Activated B cell treated with CpG ODN at 0.5 μM for 24 hours (primary cell): ENCODE results near the gene TENT5A. TPM values are rescaled to one million over a fixed set of nuclear protein-coding genes. Genes with fewer than 3 reads are reported as not detected.

Experiments
- ATAC-seq: fragments of 200-7000 bp; cut with Tn5 transposase; one replicate; pipeline ENCODE4 v1.10.0; 2021; ENCODE audit warnings: low read depth, mild to moderate bottlenecking, moderate library complexity
- CTCF ChIA-PET: fragments of 350-600 bp; sonication (Branson Sonifier 250); formaldehyde crosslinking; loops from one replicate; lab custom pipeline; 2021; ENCODE audit warnings: antibody characterized with exemption; lab: Charles Lee
- POLR2A ChIA-PET: fragments of 350-600 bp; sonication (Branson Sonifier 250); formaldehyde crosslinking; loops from one replicate; lab custom pipeline; 2021; ENCODE audit warnings: antibody characterized with exemption; lab: Charles Lee
- DNase-seq: peaks from one replicate; pipeline ENCODE4 v3.0.0; 2022
- H3K27ac Mint-ChIP-seq: one replicate; pipeline ENCODE4 v1.8.0; 2020; ENCODE audit warnings: mixed read lengths
- H3K27me3 Mint-ChIP-seq: one replicate; pipeline ENCODE4 v1.8.0; 2021; ENCODE audit warnings: mixed read lengths
- H3K36me3 Mint-ChIP-seq: one replicate; pipeline ENCODE4 v1.8.0; 2021; ENCODE audit warnings: low read depth, mixed read lengths
- H3K4me1 Mint-ChIP-seq: one replicate; pipeline ENCODE4 v1.8.0; 2021; ENCODE audit warnings: mixed read lengths
- H3K4me3 Mint-ChIP-seq: one replicate; pipeline ENCODE4 v1.8.0; 2020; ENCODE audit warnings: mild to moderate bottlenecking, mixed read lengths
- H3K9me3 Mint-ChIP-seq: one replicate; pipeline ENCODE4 v1.8.0; 2020; ENCODE audit warnings: mixed read lengths
- CTCF ChIP-seq: fragments of 200-600 bp; IDR thresholded peaks from one replicate; pipeline ENCODE4 v1.8.0; 2022; ENCODE audit warnings: antibody characterized with exemption, mild to moderate bottlenecking
- intact Hi-C: fragments of 100-400 bp; cut with micrococcal nuclease; formaldehyde crosslinking; loops from one replicate; pipeline ENCODE4 v1.15.1; 2024
- total RNA-seq: library from RNA; stranded (reverse); gene quantifications from 2 replicates; pipeline ENCODE4 v1.2.3, GENCODE V29; 2022

The TENT5A gene
- total RNA-seq, 1 donor from 2014 or later, result 7.5 TPM

- Mint-ChIP-seq H3K27me3 (peaks cover 5% of the 10 kb centered on the region), H3K9me3 (no peaks in the 10 kb centered on the region), H3K4me1 (no peaks in the 10 kb centered on the region), H3K27ac (no peak overlapping the region), H3K36me3 (no peaks in the 10 kb centered on the region), H3K4me3 (no peak overlapping the region)
- ATAC-seq, result no peak
- ChIA-PET CTCF (no interaction called here), POLR2A (no interaction called here)
- TF ChIP-seq CTCF, result no peak
- intact Hi-C loops, result no loop called here
- DNase-seq, result no peak
Measured at GRCh38 chr6:81767163-81767891, 14.8 kb upstream of the TENT5A start.

GRCh38 chr6:81766482-81767069, 14.1 kb upstream of the TENT5A start:
- CTCF ChIA-PET, result no interaction called here
- no peak overlapping the region for H3K27ac Mint-ChIP-seq
- peaks cover 5% of the 10 kb centered on the region for H3K27me3 Mint-ChIP-seq
- POLR2A ChIA-PET, result no interaction called here
- DNase-seq (no peak), ATAC-seq (no peak)
- TF ChIP-seq CTCF, result no peak
- H3K4me1 Mint-ChIP-seq, result no peaks in the 10 kb centered on the region
- intact Hi-C loops, result no loop called here
- H3K9me3 Mint-ChIP-seq, result no peaks in the 10 kb centered on the region
- no peak overlapping the region for H3K4me3 Mint-ChIP-seq
- H3K36me3 Mint-ChIP-seq, result no peaks in the 10 kb centered on the region

DNA sequence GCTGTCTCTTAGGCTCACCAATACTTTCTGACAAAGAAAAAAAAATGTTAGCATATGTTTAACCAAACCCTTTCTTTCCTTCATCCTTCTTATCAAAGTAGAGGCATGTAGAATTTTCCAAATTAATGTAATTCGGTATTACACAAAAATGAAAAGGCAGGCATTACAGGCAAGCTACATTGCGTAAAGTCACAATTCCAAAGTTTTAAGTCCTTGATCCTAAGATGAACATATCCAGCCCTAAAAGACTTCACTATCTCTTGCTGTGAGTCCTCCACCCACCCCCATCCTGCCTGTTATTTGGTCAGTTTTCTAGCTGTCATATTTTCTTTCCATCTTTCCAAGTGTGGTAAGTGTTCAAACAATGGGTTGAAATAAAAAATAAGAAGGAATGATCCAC, 12.1 kb upstream of the TENT5A start:
- H3K4me1 Mint-ChIP-seq, result no peaks in the 10 kb centered on the region

DNA sequence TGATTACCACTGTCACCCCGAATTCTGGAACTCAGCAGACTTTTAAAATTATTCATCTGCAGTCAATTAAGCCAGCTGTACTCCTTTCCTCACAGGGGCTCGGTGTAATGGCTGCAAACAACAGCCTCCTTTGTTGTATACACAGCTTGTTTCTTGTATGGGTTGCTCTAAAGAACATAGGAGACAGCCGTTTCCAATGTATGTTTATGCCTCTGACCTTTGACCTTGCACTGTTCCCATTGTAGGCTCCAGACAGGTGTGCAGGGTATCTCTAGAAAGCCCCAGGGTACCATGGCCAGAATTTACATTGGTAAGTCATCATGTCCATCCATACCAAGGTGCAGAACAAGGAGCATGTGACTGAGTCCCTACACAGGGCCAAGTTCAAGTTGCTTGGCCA, 11.5 kb upstream of the TENT5A start:
- DNase-seq (no peak), ATAC-seq (no peak)
- Mint-ChIP-seq H3K4me3 (no peak overlapping the region), H3K9me3 (no peaks in the 10 kb centered on the region), H3K36me3 (no peaks in the 10 kb centered on the region), H3K27ac (no peak overlapping the region), H3K27me3 (peaks cover 5% of the 10 kb centered on the region), H3K4me1 (no peaks in the 10 kb centered on the region)
- intact Hi-C loops, result no loop called here
- ChIA-PET POLR2A (no interaction called here), CTCF (no interaction called here)
- TF ChIP-seq CTCF, result no peak

More for the DNA sequence above, 12.1 kb upstream of the TENT5A start:
- ChIA-PET CTCF (no interaction called here), POLR2A (no interaction called here)
- intact Hi-C loops, result no loop called here
- ATAC-seq, result no peak
- peaks cover 5% of the 10 kb centered on the region for H3K27me3 Mint-ChIP-seq
- no peak overlapping the region for H3K4me3 Mint-ChIP-seq
- no peak for DNase-seq
- TF ChIP-seq CTCF, result no peak
- no peaks in the 10 kb centered on the region for H3K9me3 Mint-ChIP-seq
- H3K27ac Mint-ChIP-seq, result no peak overlapping the region
- no peaks in the 10 kb centered on the region for H3K36me3 Mint-ChIP-seq

DNA sequence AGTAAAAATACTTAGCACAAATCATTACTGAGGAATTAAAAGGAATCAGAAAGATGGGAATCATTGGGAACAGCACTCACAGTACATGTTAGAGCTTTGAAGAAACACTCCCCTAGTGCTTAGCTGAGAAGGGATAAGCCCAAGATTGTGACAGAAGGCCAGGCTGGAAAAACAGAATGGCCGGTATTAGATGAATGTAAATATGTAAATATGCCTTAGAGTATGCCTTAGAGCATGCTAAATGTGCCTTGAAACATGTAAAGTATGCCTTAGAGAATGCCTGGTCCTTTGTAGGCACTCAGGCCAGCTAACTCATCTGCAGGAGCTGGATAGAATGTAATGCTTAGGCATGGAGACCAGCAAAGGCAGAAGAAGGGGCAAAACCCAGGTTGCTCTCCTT, 10.6 kb upstream of the TENT5A start:
- intact Hi-C loops, result no loop called here
- POLR2A ChIA-PET, result no interaction called here
- H3K9me3 Mint-ChIP-seq, result no peaks in the 10 kb centered on the region
- no peak for TF ChIP-seq CTCF
- peaks cover 5% of the 10 kb centered on the region for H3K27me3 Mint-ChIP-seq
- no peaks in the 10 kb centered on the region for H3K4me1 Mint-ChIP-seq
- no peak overlapping the region for H3K4me3 Mint-ChIP-seq
- ATAC-seq (no peak), DNase-seq (no peak)
- H3K27ac Mint-ChIP-seq, result no peak overlapping the region
- CTCF ChIA-PET, result no interaction called here
- H3K36me3 Mint-ChIP-seq, result no peaks in the 10 kb centered on the region
